HG03439 (cell line): ENCODE data around the gene MARCO.

Experiments used
- ATAC-seq: cut with Tn5 transposase; IDR thresholded peaks from one replicate; pipeline ENCODE4 v1.9.1; 2021; ENCODE audit warnings: mild to moderate bottlenecking, moderate library complexity; ENCODE audit not compliant: unreplicated experiment

Gene MARCO

GRCh38 chr2:118973542-118973951 is 31.6 kb downstream of the MARCO start:
- ATAC-seq, result no peak

DNA sequence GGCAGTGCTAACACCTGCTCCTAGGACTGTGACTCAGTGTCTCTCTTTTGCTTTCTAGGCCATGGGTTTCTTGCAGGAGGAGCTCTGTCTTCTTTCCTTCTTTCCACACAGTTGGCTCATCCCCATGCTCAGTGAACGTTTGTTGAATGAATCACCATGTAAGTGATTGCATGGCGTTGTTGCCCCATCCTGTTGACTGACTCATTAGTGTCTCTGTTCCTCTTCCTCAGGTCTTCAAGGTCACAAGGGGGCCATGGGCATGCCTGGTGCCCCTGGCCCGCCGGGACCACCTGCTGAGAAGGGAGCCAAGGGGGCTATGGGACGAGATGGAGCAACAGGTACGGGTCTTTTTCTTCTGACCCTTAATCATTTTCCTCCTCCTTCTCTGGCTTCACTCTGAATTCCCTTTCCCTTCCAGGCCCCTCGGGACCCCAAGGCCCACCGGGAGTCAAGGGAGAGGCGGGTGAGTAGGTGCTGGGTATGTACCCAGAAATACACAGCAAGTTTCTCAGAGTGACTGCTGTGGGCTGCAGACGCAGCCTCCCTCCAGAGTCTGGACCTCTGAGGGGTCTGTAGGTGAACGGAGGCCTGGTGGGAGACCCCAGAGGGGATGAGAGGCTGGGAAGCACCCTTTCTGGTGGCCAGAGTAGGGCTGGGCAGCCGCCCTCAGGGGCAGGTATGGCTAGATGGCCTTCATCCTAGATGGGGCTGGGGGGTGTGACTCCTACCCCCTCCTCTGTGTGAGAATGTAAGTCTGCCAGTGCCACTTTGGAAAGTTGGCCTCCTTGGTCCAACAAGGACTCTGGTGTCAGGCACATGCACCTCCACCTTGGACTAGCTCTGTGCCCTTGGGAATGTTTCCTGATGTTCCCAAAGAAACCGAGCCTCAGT is 32.4 kb downstream of the MARCO start:
- ATAC-seq, result no peak

GRCh38 chr2:118975133-118975532 is 33.1 kb downstream of the MARCO start:
- no peak for ATAC-seq

DNA sequence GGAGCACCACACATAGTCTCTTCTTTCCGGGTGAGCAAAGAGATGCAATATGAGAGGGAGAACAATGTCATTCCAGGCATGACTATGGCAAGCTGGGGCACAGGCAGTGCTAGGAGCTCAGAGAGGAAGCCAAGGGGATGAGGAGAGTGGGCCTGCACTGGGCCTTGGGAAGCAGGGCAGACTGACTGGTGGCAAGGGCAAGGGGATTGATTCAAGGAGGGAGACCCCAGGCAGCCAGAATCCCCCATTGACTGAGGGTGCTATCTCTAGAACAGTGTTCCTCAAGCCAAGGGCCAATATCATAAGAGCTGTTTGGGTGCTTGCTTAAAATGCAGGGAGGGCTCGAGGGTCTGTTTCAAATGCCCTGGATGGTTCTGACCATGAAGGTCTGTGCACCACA is 36.1 kb downstream of the MARCO start:
- ATAC-seq, result no peak

DNA sequence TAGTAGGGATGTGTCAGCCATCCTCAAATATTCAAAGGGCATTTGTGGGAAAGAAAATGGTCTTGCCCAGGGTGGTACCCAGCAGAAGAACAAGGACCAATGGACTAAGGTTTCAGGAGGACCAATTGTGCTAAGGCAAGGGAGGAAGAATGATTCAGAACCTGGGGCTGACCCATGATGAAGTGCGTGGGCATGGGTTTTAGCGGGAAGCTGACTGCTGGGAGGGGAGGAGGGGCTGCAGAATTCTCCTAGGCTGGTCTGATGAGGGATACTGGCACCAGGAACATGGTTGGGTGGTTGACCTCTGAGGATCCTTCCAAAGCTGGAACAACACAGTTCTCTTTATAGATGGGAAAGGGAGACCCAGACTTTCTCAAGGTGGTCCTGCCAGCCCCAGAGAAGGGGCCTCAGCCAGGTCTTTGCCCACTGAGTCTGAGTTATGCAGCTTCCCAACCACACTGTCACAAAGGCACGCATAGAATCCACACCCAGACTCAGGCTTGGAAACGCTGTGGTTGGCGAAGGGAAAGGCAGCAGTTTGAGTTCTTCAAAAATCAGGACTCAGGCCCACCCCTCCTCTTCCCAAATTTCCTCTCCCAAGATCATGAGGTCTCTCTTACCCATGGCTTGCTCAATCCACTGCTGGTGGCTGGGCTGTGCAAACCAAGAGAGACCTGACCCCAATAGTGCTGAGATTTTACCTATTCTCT is 37.3 kb downstream of the MARCO start:
- ATAC-seq, result no peak

DNA sequence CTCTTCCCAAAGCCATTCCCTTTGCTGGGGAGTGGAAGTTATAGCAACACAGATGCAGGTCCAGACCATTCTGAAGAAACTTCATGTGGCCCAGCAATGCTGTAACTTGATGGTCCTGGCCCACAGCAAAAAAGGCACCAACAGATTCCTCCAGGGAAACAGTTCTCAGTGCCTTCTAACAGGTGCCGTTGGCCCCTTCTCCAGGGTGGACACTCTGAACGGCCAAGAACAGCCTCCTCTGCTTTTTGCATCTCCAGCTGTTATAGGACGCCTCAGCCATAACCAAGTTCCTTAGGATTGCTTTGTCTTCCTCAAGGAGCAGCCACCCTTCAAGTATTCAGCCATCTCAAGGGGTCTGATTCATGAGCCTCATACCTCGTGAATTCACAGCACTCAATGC is 38.0 kb downstream of the MARCO start:
- ATAC-seq, result no peak

GRCh38 chr2:118980573-118980972 is 38.6 kb downstream of the MARCO start:
- no peak for ATAC-seq

- ATAC-seq, result no peak
Observed at GRCh38 chr2:118981632-118982031, 39.6 kb downstream of the MARCO start.

DNA sequence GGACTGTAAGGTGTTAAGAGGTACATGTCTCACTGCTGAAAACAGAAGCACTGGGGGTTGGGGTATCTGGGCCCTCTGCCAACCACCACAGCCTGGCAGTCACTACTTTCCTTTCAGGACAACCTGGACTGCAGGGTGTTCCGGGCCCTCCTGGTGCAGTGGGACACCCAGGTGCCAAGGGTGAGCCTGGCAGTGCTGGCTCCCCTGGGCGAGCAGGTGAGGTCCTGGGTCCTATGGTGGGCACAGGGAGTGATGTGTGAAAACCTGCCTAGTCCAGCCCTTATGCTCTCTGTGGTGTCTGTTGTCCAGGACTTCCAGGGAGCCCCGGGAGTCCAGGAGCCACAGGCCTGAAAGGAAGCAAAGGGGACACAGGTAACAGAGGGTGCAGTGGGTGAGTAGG is 40.0 kb downstream of the MARCO start:
- no peak for ATAC-seq

GRCh38 chr2:118983133-118983532 is 41.1 kb downstream of the MARCO start:
- ATAC-seq, result no peak

DNA sequence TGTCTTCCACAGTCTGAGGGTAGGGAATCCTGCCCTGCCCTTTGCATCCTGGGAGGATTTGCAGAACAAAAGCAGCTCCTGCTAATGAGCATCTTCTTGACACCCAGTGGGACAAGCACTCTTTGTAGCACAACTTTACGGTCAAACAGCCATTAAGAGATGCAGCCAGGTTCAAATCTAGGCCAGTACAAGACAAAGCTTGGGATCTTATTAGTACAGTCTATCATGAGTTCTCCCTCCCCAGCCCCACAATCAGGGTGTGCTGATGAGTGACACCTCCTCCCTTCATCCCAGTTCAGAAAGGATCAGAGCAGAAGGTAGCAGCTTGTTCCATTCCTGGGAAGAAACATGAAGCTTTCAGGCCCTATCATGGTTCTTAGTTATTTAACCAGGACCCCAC is 41.9 kb downstream of the MARCO start:
- ATAC-seq, result no peak

GRCh38 chr2:118986738-118987137 is 44.7 kb downstream of the MARCO start:
- ATAC-seq, result no peak

DNA sequence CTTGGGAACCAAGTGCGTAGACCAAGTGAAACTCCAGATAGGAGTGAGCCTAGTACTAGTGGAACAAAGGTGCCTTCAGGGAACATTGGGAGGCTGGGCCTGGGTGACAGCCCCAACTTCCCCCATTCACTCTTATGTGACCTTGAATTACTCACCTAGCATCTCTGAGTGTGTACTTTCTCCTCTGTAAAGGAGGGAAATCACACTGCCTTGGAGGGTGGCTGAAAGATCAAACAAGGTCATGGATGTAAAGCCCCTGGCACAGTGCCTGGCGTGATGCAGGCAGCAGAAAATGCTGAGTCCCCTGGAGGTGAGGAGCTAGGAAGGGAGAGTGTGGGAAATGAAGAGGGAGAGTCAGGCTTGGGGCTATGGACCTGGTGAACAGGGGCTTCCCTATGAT is 45.9 kb downstream of the MARCO start:
- no peak for ATAC-seq

GRCh38 chr2:118988706-118989105 is 46.7 kb downstream of the MARCO start:
- no peak for ATAC-seq

- ATAC-seq, result peak; percentile 48
Observed at GRCh38 chr2:118989481-118989880, 47.5 kb downstream of the MARCO start.

DNA sequence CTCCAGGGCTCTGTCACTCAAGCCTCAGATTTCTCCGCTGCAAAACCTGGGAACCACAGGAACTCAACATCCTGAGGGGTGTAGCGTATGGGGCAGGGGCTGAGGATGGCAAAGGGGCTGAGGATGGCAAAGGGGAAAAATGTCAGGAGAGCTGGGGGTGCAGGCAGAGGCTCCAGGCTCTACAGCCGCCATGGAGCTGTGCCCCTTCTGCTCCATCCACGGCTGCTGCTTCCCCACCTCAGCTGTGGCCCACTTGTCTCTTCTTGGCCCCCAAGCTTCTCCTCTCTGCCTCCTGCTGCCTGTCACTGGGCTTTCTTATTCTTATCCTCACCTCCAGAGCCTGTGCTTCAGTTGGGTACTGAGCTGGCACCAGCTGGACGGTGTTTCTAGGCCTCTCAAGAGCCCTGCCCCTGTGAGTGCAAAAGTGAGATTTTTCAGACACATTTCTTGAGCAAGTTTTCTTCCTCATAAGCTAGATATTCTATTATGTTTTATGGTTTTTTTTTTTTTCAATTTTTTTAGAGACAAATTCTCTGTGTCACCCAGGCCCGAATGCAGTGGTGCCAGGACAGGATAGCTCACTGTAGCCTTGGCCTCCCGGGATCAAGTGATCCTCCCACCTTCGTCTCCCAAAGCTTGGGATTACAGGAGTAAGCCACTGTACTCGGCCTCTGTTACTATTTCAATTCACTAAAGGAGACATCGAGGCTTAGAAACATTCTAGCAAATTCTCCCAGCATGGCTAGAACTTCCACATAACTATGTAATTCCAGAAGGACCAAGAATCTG is 49.0 kb downstream of the MARCO start:
- ATAC-seq, result no peak

DNA sequence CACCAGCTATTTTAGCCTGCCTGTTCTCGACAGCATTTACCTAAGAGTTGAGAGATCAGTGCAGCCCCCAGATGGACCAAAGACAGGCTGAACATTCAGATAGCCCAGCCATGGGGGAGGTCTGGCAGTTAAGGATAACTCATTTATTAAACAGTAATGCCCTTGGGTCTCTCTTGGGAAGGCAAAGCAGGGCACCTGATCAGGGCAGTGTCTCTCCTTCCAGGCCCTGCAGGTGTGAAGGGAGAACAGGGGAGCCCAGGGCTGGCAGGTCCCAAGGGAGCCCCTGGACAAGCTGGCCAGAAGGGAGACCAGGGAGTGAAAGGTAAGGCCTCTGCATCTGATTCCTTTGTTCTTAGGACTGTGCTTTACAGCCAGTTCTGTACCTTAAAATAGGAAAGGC is 49.6 kb downstream of the MARCO start:
- ATAC-seq, result no peak

GRCh38 chr2:118992740-118993391 is 50.9 kb downstream of the MARCO start:
- no peak for ATAC-seq

GRCh38 chr2:118993392-118993752 is 51.4 kb downstream of the MARCO start:
- no peak for ATAC-seq

GRCh38 chr2:118994172-118994700 is 52.2 kb downstream of the MARCO start:
- no peak for ATAC-seq

DNA sequence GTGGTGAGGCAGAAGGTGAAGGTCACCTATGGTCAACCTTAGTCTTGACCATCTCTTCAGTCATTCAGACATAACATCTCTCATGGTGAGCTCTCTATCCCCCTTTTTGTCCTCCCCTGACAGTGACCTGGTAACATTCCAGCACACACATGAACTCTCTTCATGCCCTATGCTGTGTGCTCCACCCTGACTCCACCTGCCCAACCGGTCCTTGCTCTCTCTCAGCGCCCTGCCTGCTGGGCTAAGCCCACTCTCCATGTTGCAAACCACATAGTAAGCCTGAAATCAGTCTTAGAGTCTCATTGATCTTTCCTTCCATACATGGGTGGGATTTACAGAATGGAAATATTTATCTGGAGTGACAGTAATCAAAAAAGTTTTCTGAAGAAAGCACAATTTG is 52.8 kb downstream of the MARCO start:
- ATAC-seq, result no peak
